ENCODE results near the gene GPRC5A. TPM values are rescaled to one million over a fixed set of nuclear protein-coding genes. Genes with fewer than 3 reads are reported as not detected.

The GPRC5A gene
- total RNA-seq, 1 experiment from 2014 or later: 468 TPM

DNA sequence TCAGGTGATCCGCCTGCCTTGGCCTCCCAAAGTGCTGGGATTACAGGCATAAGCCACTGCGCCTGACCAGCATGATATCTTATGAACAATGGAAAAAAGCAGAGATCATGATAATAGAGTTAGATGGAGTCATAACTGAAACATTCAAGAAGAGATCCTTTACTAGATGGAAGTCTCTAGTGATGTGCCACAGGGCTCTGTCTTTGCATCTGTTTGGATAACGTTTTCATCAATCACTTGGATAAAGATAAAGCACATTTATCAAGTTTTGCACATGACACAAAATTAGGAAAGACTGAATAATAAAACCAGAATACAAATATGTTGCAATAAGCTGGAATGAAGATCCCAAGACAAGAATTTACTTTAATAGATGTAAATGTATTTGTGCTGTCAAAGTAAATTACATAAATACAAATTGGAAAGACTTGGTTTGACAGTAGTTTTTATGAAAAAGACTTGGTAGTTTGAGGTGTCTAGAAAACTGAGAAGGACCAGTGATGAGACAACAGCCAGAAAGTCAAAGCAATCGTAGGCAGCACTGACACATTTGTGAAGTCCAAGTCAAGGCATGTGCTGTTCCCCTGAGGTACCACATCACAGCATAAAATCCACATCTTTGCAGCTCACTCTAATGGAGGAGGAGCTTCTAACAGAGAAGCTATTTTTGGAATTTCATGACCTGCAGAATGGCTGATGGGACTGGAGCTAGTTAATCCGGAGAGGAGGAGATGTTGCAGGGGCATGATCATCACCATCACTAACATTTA is 28.5 kb downstream of the GPRC5A start:
- CTCF ChIA-PET: no interaction called here
- no peaks in the 10 kb centered on the region for H3K9me2 ChIP-seq (ENCODE audit: insufficient read depth)
- peak overlapping the region; percentile 27; the same call in 1 of the 2 replicates for H3K27ac ChIP-seq
- no peaks in the 10 kb centered on the region for H3K27me3 ChIP-seq (ENCODE audit: insufficient read depth, low read depth)
- no peaks in the 10 kb centered on the region for H3K9me3 ChIP-seq (ENCODE audit: insufficient read depth, low read depth)
- no peak overlapping the region for H3K4me2 ChIP-seq
- 0 out of 2 replicates have a peak, but pooled peaks cover 29% of the 10 kb centered on the region for H3K36me3 ChIP-seq (ENCODE audit: low read depth)
- no peak overlapping the region for H2AFZ ChIP-seq
- no peaks in the 10 kb centered on the region for H3K4me1 ChIP-seq (replicated peaks; ENCODE audit: insufficient read depth)
- POLR2A ChIA-PET (ENCODE audit: unreplicated experiment): no interaction called here
- H3K79me2 ChIP-seq (ENCODE audit: low read depth): peaks cover 27% of the 10 kb centered on the region
- DNase-seq: no peak
- TF ChIP-seq, protein P1, sequence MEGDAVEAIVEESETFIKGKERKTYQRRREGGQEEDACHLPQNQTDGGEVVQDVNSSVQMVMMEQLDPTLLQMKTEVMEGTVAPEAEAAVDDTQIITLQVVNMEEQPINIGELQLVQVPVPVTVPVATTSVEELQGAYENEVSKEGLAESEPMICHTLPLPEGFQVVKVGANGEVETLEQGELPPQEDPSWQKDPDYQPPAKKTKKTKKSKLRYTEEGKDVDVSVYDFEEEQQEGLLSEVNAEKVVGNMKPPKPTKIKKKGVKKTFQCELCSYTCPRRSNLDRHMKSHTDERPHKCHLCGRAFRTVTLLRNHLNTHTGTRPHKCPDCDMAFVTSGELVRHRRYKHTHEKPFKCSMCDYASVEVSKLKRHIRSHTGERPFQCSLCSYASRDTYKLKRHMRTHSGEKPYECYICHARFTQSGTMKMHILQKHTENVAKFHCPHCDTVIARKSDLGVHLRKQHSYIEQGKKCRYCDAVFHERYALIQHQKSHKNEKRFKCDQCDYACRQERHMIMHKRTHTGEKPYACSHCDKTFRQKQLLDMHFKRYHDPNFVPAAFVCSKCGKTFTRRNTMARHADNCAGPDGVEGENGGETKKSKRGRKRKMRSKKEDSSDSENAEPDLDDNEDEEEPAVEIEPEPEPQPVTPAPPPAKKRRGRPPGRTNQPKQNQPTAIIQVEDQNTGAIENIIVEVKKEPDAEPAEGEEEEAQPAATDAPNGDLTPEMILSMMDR (conservative IDR thresholded peaks at IDR 0.05): no peak
- TF ChIP-seq EZH2 (IDR thresholded peaks at IDR 0.05; ENCODE audit: low read depth): no peak
- H3F3A ChIP-seq (ENCODE audit: insufficient read depth, low read depth): peaks cover 70% of the 10 kb centered on the region
- intact Hi-C loops (cut with micrococcal nuclease; ENCODE audit: unreplicated experiment): loop anchor here (5.0 kb wide), 1 partner anchor 292 kb away; no protein-coding TSS in a partner anchor
- no TSS peak for BruUV-seq (replicated peaks)
- H4K20me1 ChIP-seq (ENCODE audit: insufficient read depth): peaks cover 26% of the 10 kb centered on the region
- no peak overlapping the region for H3K4me3 ChIP-seq

DNA sequence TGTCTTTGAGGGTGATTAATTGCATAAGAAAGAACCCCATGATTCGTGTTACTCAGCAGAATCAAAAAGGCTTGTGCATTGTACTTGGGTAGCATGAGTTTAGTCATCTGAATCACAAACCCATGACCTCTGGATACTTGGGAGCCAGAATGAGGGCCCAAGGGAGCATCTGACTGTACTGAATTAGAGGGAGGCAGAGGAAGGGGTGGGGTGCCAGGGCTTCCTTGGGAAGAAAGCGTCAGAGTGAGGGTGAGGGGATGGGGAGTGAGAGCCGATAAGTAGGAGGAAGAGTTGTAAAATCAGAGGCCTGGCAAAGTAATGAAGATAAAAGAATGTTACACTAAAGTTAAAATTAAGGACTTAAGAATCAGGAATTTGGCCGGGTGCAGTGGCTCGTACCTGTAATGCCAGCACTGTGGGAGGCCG is 30.8 kb downstream of the GPRC5A start:
- H3K4me3 ChIP-seq: no peak overlapping the region
- H2AFZ ChIP-seq: no peak overlapping the region
- intact Hi-C loops (cut with micrococcal nuclease; ENCODE audit: unreplicated experiment): no loop called here
- H4K20me1 ChIP-seq (ENCODE audit: insufficient read depth): peaks cover 13% of the 10 kb centered on the region; the same call in 1 of the 2 replicates
- H3K27me3 ChIP-seq (ENCODE audit: insufficient read depth, low read depth): no peaks in the 10 kb centered on the region
- DNase-seq: no peak
- TF ChIP-seq, protein P1 (conservative IDR thresholded peaks at IDR 0.05): no peak
- no peak for TF ChIP-seq EZH2 (IDR thresholded peaks at IDR 0.05; ENCODE audit: low read depth)
- peaks cover 46% of the 10 kb centered on the region for H3F3A ChIP-seq (ENCODE audit: insufficient read depth, low read depth)
- BruUV-seq (replicated peaks): no TSS peak
- 0 out of 2 replicates have a peak, but pooled peaks cover 11% of the 10 kb centered on the region for H3K36me3 ChIP-seq (ENCODE audit: low read depth)
- no peak overlapping the region for H3K27ac ChIP-seq
- no peaks in the 10 kb centered on the region for H3K4me1 ChIP-seq (replicated peaks; ENCODE audit: insufficient read depth)
- 0 out of 2 replicates have a peak, but pooled peaks cover 5% of the 10 kb centered on the region for H3K79me2 ChIP-seq (ENCODE audit: low read depth)
- POLR2A ChIA-PET (ENCODE audit: unreplicated experiment): no interaction called here
- H3K9me2 ChIP-seq (ENCODE audit: insufficient read depth): no peaks in the 10 kb centered on the region
- CTCF ChIA-PET: no interaction called here
- H3K4me2 ChIP-seq: no peak overlapping the region
- H3K9me3 ChIP-seq (ENCODE audit: insufficient read depth, low read depth): no peaks in the 10 kb centered on the region

DNA sequence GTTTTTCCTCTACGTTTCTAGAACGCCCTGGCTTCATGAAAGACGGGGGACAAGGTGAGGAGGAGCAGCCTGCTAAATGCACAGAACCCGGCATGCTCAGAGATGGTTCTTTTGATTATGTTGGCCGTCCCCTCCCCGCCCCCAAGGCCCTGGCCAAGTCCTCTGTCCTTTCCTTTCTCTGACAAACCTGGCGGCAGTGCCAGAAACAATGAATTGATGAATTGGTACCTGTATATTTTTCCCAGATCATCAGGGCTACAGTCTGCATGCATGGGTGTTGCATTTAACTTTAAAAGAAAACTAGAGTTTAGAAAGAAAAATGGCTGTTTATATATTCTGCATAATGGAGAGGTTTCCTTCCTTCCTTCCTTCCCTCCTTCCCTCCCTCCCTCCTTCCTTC is 31.6 kb downstream of the GPRC5A start:
- no TSS peak for BruUV-seq (replicated peaks)
- Histone ChIP-seq H3K4me3 (no peak overlapping the region), H4K20me1 (ENCODE audit: insufficient read depth) (peaks cover 7% of the 10 kb centered on the region; the same call in 1 of the 2 replicates), H3K4me1 (replicated peaks; ENCODE audit: insufficient read depth) (no peaks in the 10 kb centered on the region), H3K36me3 (ENCODE audit: low read depth) (0 out of 2 replicates have a peak, but pooled peaks cover 6% of the 10 kb centered on the region), H3K9me2 (ENCODE audit: insufficient read depth) (no peaks in the 10 kb centered on the region), H3F3A (ENCODE audit: insufficient read depth, low read depth) (peaks cover 39% of the 10 kb centered on the region), H3K79me2 (ENCODE audit: low read depth) (no peaks in the 10 kb centered on the region), H3K27ac (no peak overlapping the region), H3K9me3 (ENCODE audit: insufficient read depth, low read depth) (no peaks in the 10 kb centered on the region), H3K27me3 (ENCODE audit: insufficient read depth, low read depth) (no peaks in the 10 kb centered on the region), H3K4me2 (no peak overlapping the region), H2AFZ (no peak overlapping the region)
- intact Hi-C loops (cut with micrococcal nuclease; ENCODE audit: unreplicated experiment): no loop called here
- ChIA-PET CTCF (no interaction called here), POLR2A (ENCODE audit: unreplicated experiment) (no interaction called here)
- TF ChIP-seq EZH2 (IDR thresholded peaks at IDR 0.05; ENCODE audit: low read depth): no peak
- no peak for DNase-seq
